ENCODE data around the gene MAML2. TPM values are rescaled to one million over a fixed set of nuclear protein-coding genes. Genes with fewer than 3 reads are reported as not detected.

The MAML2 gene
- total RNA-seq, 4 donors from 2014 or later = 15.9 to 31.9 (median 24.9) TPM

DNA sequence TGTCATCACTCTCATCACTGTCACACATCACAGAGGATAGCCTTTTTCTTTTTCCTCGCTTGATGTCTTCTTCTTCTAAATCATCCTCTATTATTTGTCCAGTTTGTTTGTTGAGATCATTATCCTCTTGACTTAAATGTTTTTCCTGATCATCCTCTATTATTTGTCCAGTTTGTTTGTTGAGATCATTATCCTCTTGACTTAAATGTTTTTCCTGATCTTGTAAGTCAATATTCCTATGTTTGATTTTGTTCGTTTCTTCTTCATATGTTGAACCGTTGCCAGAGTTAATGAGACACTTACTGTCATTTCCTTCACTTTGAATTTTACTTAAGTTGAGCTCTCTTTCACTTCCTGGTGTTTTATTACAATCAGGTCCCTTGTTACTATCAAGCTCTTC is 41.2 kb upstream of the MAML2 start:
- H3K27ac ChIP-seq = no peak overlapping the region
- H3K36me3 ChIP-seq = peaks cover 0 to 35% (median 6%) of the 10 kb centered on the region in 4 donors
- H3K9me3 ChIP-seq = no peaks in the 10 kb centered on the region
- in situ Hi-C loops (cut with MboI; ENCODE audit: low pct_ligation_motif_present in 1 of 4, low pct_unique_long_range_greater_than_20kb in 1 of 4, low sequenced_read_pairs in 3 of 4) (loop anchor here in 1 of 4 donors (25.0 kb wide), 1 partner anchor 547 kb away; no protein-coding TSS in a partner anchor), intact Hi-C loops (cut with DNase I; ENCODE audit: low total_unique reads) (no loop called here)
- H3K4me1 ChIP-seq = peaks cover 5 to 11% (median 10%) of the 10 kb centered on the region in 4 donors
- no peaks in the 10 kb centered on the region for H3K27me3 ChIP-seq
- WGBS, 2 donors (ENCODE audit: low coverage in 1 of 2) = 66 to 73% methylated on average over 3 of the region's 3 CpGs
- TF ChIP-seq POLR2AphosphoS5 (IDR thresholded peaks at IDR 0.05) (no peak), EP300 (IDR thresholded peaks at IDR 0.05; ENCODE audit: low read depth) (no peak), POLR2A (IDR thresholded peaks at IDR 0.05) (no peak)
- TF ChIP-seq, protein P1, sequence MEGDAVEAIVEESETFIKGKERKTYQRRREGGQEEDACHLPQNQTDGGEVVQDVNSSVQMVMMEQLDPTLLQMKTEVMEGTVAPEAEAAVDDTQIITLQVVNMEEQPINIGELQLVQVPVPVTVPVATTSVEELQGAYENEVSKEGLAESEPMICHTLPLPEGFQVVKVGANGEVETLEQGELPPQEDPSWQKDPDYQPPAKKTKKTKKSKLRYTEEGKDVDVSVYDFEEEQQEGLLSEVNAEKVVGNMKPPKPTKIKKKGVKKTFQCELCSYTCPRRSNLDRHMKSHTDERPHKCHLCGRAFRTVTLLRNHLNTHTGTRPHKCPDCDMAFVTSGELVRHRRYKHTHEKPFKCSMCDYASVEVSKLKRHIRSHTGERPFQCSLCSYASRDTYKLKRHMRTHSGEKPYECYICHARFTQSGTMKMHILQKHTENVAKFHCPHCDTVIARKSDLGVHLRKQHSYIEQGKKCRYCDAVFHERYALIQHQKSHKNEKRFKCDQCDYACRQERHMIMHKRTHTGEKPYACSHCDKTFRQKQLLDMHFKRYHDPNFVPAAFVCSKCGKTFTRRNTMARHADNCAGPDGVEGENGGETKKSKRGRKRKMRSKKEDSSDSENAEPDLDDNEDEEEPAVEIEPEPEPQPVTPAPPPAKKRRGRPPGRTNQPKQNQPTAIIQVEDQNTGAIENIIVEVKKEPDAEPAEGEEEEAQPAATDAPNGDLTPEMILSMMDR (IDR thresholded peaks at IDR 0.05) = no peak
- DNase-seq = no peak
- H3K4me3 ChIP-seq = no peak overlapping the region

DNA sequence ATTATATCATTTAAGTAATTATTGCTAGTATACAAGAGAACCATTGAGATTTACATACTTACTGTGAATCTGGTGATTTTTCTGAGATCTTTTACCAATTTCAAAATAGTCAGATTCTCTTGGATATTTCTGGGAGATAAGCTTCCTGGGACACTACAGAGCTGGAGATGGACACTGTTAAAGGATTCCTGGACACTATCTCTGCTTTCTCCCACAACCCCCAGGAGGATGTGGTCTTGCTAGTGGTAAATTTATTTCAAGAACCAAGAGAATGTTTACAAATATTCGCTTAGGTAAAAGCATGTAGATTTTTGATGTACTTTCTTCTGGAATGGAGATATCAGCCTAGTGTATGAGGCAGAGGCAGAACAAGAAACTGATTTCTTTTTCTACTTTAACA is 33.8 kb upstream of the MAML2 start:
- Histone ChIP-seq H3K4me3 (no peak overlapping the region), H3K27ac (no peak overlapping the region), H3K9me3 (no peaks in the 10 kb centered on the region), H3K36me3 (peaks cover 0 to 27% (median 5%) of the 10 kb centered on the region in 4 donors), H3K4me1 (no peaks in the 10 kb centered on the region), H3K27me3 (no peaks in the 10 kb centered on the region)
- in situ Hi-C loops (cut with MboI; ENCODE audit: low pct_ligation_motif_present in 1 of 4, low pct_unique_long_range_greater_than_20kb in 1 of 4, low sequenced_read_pairs in 3 of 4) (loop anchor here in 1 of 4 donors (25.0 kb wide), 1 partner anchor 539 kb away; no protein-coding TSS in a partner anchor), intact Hi-C loops (cut with DNase I; ENCODE audit: low total_unique reads) (no loop called here)
- no peak for DNase-seq
- TF ChIP-seq POLR2A (IDR thresholded peaks at IDR 0.05) (no peak), POLR2AphosphoS5 (IDR thresholded peaks at IDR 0.05) (no peak), EP300 (IDR thresholded peaks at IDR 0.05; ENCODE audit: low read depth) (no peak)
- TF ChIP-seq, protein P1 (IDR thresholded peaks at IDR 0.05) = no peak
- WGBS, 2 donors (ENCODE audit: low coverage in 1 of 2) = 80 to 87% methylated on average over 1 of the region's 1 CpG

DNA sequence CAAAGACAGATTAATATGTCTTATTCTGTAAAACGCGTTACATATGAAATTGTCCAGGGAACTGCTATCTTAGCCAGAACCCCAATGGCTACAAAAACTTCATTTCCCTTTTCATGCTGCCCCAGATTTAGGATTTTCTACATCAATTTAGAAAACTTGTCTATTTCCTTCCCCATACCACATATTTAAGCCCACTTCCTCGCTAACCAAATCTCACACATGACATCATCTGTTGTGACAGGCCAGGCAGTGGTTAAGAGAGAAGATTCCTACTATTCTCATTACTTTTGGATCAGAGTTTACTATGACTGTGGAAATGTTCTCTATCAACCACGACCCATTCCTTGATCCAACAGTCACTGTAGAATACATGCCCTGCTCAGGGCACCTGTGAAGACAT is 30.8 kb upstream of the MAML2 start:
- Histone ChIP-seq H3K27ac (no peak overlapping the region), H3K27me3 (no peaks in the 10 kb centered on the region), H3K4me3 (no peak overlapping the region), H3K9me3 (no peaks in the 10 kb centered on the region), H3K36me3 (peaks cover 0 to 15% (median 4%) of the 10 kb centered on the region in 4 donors), H3K4me1 (no peaks in the 10 kb centered on the region)
- no peak for DNase-seq
- WGBS, 2 donors (ENCODE audit: low coverage in 1 of 2) = 96 to 100% methylated on average over 2 to 4 of the region's 4 CpGs
- in situ Hi-C loops (cut with MboI; ENCODE audit: low pct_ligation_motif_present in 1 of 4, low pct_unique_long_range_greater_than_20kb in 1 of 4, low sequenced_read_pairs in 3 of 4) = loop anchor here in 3 of 4 donors (25.0 kb wide), 1 partner anchor 537 kb away; no protein-coding TSS in a partner anchor
- TF ChIP-seq, protein P1 (IDR thresholded peaks at IDR 0.05) = no peak
- TF ChIP-seq POLR2A (IDR thresholded peaks at IDR 0.05) (no peak), POLR2AphosphoS5 (IDR thresholded peaks at IDR 0.05) (no peak), EP300 (IDR thresholded peaks at IDR 0.05; ENCODE audit: low read depth) (no peak)
- intact Hi-C loops (cut with DNase I; ENCODE audit: low total_unique reads) = no loop called here

DNA sequence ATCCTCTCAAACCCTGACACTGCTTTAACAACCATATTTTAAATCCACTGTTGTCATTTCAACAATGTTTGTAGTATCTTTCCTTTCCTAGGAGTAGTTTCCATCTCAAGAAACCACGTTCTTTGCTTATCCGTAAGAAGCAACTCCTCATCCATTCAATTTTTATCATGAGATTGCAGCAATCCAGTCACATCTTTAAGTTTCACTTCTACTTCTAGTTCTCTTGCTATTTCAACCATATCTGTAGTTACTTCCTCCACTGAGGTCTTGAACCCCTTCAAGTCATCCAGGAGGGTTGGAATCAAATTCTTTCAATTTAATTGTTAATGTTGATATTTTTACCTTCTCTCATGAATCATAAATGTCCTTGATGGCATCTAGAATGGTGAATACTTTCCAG is 24.3 kb upstream of the MAML2 start:
- Histone ChIP-seq H3K27me3 (no peaks in the 10 kb centered on the region), H3K4me3 (no peak overlapping the region), H3K4me1 (no peaks in the 10 kb centered on the region), H3K9me3 (no peaks in the 10 kb centered on the region), H3K36me3 (peaks cover 0 to 19% (median 3%) of the 10 kb centered on the region in 4 donors), H3K27ac (no peak overlapping the region)
- intact Hi-C loops (cut with DNase I; ENCODE audit: low total_unique reads) (no loop called here), in situ Hi-C loops (cut with MboI; ENCODE audit: low pct_ligation_motif_present in 1 of 4, low pct_unique_long_range_greater_than_20kb in 1 of 4, low sequenced_read_pairs in 3 of 4) (loop anchor here in 3 of 4 donors (25.0 kb wide), 1 partner anchor 530 kb away; no protein-coding TSS in a partner anchor)
- TF ChIP-seq POLR2AphosphoS5 (IDR thresholded peaks at IDR 0.05) (no peak), POLR2A (IDR thresholded peaks at IDR 0.05) (no peak), EP300 (IDR thresholded peaks at IDR 0.05; ENCODE audit: low read depth) (no peak)
- TF ChIP-seq, protein P1 (IDR thresholded peaks at IDR 0.05) = no peak
- DNase-seq = no peak
- 79 to 93% methylated on average over 2 of the region's 2 CpGs for WGBS, 2 donors (ENCODE audit: low coverage in 1 of 2)
